Posterior cingulate gyrus (tissue), 11 donors: ENCODE measurements around the gene RAET1L.
"Not testable (repeated sequence)": the region's sequence is repeated elsewhere in the genome, so short reads cannot be mapped to it uniquely, and the experiment has no call there.

Experiments used
- DNase-seq, 10 donors: peaks; one replicate each; pipeline versions ENCODE4 v3.0.0 to v3.0.0-alpha.2; 2020 to 2021; ENCODE audit warnings: mixed read lengths in 3 of 10
- intact Hi-C: fragments of 100-400 bp; cut with DNase I; formaldehyde crosslinking; loops from one replicate; pipeline ENCODE4 v1.15.1; 2023

The RAET1L gene, protein sequence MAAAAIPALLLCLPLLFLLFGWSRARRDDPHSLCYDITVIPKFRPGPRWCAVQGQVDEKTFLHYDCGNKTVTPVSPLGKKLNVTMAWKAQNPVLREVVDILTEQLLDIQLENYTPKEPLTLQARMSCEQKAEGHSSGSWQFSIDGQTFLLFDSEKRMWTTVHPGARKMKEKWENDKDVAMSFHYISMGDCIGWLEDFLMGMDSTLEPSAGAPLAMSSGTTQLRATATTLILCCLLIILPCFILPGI

DNA sequence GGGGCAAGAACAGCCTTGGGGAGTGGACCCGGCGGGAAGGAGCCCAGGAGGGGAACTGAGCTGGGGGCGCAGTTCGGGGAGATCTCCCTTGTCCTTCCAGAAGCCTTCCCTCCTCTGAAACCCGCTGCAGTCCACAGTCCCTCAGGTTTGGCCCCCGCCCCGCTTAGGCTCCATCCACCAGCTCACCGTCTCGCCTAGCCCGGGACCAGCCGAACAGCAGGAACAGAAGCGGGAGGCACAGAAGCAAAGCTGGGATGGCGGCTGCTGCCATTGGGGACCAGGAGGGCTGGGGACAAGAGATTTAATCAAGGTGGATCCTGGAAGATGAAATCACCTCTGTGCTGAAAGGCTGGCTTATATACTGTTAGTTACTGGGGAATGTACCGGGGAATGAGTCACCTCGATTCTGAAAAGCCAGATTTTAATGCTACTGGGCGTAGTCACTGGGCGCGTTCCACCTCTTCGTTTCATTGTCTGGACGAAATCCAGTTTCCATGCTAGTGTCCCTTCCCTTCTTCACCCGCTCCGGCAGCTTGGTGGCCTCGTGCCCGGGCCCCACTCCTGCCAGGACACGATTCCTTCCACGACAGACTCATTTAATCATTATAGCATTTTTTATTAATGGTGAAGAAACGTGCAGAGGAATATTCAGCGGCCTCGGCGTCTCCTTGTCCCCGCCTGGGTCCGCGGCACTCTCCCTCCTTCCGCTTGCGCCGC is at the start of gene RAET1L:
TSS of gene RAET1L (minus strand) at position 332 of the 717 bp plus-strand sequence. CDS start at position 271, 61 bp downstream.
- intact Hi-C loops: no loop called here
- DNase-seq: peak in 1 of 10 donors; percentile 78

DNA sequence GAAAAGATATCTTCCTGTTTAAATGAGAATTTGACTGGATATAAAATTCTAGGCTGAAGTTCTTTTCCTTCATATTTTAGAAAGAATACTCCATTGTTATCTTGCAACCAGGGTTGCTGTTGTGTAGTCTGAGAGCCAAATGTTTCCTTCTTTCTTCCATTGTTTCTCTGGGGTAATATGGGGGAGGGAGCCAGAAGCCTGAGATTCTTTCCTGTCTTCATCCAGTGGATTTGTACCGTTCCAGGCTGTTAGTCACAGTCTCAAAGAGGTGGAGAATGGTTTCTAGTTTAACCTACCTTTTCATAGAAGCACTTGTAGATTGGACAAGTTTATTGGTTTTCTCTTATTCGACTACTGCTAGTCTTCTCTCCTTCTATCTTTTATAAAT is 49.7 kb upstream of the RAET1L start:
- peak in 1 of 10 donors; percentile 12 for DNase-seq
- intact Hi-C loops: no loop called here

DNA sequence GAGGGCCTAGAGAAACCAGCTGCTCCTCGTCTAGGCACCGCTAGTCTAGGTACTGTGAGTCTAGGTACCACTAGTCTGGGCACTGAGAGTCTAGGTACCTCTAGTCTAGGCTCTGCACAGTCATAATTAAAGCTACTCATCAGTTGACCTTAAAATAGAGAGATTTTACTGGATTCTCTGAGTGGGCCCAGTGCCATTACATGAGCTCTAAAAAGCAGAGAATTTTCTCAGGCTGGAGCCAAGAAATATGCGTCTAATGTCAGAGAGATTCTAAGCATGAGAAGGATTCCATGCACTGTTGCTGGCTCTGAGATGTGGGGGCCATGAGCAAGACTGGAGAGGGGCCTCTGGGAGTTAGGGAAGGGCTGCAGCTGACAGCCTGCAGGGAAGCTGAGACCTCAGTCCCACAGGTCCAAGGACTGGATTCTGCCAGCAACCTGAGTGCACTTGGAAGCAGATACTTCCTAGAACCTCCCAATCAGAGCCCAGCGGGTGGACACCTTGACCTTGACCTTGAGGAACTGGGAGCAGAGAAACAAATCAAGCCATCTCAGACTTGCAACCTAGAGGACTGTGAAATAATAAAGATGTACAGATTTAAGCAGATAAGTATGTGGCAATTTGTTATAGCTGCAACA is 49.2 kb upstream of the RAET1L start:
- peak in 1 of 10 donors; percentile 33 for DNase-seq
- intact Hi-C loops: not testable (repeated sequence)

DNA sequence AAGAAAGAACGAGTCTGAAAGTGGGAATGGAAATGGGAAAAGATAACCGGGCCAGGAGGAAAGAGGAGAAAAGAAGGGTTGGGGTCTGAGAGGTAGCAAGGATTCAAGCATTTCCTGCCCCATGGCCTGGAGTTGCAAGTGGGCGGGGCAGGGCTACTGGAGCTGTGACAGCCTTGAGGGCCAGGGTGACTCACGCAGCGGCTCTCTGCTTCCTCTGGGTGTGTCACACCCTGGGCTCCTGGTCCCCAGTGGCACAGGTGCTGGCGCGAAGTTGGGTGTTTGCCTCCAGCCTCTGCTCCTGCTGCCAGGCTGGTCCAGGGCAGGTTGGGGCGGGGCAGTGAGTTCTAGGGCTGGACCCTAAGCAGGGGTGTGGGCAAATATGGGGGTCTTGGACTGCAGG is 46.9 kb upstream of the RAET1L start:
- peak in 1 of 10 donors; percentile 67 for DNase-seq
- intact Hi-C loops: no loop called here

DNA sequence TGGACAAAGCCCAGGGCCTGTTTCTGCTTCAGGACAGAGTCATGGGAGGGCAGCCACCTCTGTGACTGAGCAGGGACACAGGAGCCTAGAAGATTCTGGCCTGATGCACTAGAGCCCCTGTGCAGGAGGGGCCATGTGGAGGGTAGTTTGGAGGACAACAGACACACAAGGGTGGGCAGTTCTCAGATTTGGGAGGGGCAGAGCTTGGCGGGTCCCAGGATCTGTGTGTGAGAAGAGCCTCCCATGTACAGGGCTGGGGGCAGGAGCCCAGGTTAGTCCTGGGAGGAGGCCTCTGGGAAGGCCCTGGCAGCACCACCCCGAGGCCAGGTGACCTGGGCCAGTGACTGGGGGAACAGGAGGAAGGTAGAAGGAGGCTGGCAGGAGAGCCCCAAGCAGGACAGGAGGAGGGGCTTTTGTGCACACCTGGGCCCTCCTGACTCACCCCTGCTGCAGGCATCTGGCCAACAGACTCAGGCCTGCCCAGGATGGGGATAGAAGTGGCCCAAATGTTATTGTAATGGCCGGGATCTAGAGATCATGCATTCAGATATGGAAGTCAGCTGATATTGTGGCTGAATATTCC is 45.0 kb upstream of the RAET1L start:
- intact Hi-C loops: no loop called here
- peak in 1 of 10 donors; percentile 52 for DNase-seq

DNA sequence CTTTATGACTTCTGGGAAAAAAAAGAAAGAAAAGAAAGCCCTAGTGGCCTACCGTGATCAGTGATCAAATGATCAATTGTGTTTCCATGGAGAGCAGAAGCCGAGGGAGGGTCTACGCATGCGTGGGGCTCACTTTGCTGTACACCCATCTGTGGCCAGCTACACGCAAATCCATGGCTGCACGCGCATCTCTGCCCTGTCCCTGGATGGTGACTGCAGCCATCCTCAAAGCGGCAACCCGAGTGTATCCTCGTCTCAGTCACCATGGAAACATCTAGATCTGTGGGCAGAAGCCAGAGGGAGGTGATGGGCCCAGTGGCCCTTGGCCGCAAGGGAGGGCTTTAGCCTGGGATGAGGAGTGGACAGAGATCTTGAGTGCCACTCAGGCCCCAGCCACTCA is 44.4 kb upstream of the RAET1L start:
- intact Hi-C loops: no loop called here
- DNase-seq: peak in 6 of 10 donors; percentile 48 to 94 (median 79)

DNA sequence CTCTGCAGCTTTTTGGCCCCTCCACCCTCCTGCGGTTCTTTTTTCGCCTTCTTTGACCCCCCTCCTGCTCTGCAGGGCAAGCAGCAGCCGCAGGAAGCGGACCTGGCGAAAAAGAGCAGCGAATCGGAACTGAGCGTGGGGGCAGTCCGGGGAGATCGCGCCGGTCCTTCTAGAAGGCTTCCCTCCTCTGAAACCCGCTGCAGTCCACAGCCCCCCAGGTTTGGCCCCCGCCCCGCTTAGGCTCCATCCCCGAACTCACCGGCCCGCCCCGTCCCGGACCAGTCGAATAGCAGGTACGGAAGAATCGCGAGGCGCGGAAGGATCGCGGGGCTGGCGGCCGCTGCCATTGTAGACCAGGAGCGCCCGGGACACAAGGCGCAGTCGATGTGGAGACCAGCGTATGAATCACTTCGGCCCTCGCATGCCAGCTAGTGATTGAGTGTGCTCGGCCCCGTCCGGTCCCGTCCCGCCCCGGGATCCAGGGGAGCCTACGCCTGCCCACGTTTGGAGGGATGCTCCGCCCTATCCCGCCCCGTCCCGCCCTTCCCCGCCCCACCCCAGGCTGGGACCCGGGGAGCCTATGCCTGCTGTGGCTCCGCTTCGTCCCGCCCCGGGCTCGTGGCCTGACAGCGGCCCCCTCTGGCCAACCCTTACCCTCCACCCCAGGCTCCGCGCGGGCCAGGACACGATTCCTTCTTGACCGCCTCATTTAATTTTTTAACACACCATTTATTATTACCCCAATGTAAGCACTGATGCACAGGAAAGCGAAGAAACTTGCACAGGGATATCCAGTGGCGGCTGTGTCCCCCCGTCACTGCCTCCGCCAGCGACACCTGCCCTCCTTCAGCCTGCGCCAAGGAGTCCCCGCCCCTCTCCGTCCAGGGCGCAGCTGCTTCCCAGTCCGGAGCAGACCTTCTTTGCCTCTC is 43.7 kb upstream of the RAET1L start, which contains the start of gene ULBP3:
TSS of gene ULBP3 (minus strand) at position 402 of the 929 bp plus-strand sequence. CDS start at position 347, 55 bp downstream.
- intact Hi-C loops: no loop called here
- peak; percentile 33 to 94 (median 68) for DNase-seq

DNA sequence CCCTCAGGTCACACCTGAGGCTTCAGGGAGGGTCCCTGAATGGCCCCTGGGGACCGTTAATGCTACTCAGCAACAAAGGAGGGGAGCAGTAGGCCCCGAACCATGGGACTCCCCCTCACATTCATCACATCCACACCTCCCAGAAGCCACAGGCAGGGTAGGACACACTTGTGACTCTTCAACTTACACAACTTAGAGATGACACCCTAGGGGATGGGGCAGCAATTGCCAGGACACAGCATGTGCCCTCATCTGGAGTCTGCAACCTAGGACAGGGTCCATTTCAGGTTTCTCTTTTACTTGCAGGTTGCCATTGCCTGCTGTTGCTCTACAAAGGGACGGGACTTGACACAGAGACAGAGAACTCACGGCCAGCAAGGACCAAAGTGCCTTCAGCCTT is 42.8 kb upstream of the RAET1L start:
- intact Hi-C loops: no loop called here
- DNase-seq: peak in 1 of 10 donors; percentile 22

DNA sequence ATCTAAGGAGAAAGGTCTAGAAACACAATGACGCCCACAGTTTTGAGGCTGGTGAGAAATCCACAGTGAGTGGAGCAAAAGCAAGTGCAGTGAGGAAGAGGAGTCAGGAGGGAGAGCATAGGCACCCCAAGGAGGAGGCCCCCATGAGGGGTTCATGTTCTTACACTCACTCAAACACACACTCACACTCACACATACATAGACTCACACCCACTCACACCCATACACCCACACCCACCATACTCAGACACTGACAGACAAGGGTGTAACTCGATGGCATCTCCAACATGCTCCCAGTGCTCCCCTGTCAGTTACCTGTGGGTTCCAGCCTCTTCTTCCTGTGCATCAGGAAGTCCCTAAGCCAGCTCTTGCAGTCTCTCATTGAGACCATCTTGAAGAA is 39.8 kb upstream of the RAET1L start:
- DNase-seq: no peak
- intact Hi-C loops: no loop called here

DNA sequence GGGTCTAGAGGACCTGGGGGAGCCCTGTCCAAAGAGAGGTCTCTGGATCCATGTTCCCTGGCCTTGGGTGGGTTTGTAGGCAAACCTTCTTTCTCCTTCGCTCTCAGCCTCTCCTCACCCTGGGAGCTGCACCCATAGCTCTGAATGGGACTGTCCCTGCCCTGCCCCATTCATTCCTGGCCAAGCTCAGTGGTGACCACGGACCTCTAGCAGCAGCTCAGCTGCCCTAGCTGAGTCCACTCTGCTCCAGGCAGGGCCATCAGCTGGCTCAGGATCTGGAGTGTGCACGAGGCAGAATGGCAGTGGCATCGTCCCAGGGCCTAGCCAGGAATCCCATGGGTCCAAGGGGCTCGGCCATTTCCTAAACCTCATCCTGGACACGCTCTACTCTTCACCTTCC is 38.3 kb upstream of the RAET1L start:
- no peak for DNase-seq
- intact Hi-C loops: no loop called here

DNA sequence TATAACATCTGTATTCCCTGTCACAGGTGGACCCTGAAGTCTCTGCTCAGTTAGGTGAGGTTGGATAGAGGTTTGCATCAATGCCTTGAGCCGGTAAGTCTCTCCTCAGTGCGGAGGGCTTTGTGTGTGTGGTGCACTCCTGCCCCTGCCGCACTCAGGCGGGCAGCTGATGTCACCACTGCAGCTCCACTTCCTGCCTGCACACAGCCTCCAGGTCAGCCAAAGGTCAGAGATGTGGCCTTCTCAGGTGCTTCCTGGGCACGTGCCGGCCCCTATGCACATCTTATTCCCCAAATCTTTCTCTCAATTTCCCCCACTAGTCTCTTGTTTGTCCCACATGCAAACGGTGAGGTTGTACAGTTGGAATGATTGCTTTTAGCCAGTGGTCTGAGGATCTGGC is 34.6 kb upstream of the RAET1L start:
- DNase-seq, intact Hi-C loops: not testable (repeated sequence)

DNA sequence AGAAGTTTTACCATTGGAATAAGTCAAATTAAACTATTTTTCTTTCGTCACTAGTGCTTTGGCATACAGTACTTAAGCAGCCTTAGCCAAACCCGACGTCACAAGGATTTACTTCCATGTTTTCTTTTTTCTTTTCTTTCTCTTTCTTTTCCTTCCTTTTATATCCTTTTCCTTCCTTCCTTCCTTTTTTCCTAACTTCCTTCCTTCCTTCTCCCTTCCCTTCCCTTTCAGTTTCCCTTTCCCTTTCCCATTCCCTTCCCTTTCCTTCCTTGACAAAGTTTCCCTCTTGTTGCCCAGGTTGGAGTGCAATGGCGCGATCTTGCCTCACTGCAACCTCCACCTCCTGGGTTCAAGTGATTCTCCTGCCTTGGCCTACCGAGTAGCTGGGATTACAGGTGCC is 33.7 kb upstream of the RAET1L start:
- intact Hi-C loops: no loop called here
- DNase-seq: no peak

DNA sequence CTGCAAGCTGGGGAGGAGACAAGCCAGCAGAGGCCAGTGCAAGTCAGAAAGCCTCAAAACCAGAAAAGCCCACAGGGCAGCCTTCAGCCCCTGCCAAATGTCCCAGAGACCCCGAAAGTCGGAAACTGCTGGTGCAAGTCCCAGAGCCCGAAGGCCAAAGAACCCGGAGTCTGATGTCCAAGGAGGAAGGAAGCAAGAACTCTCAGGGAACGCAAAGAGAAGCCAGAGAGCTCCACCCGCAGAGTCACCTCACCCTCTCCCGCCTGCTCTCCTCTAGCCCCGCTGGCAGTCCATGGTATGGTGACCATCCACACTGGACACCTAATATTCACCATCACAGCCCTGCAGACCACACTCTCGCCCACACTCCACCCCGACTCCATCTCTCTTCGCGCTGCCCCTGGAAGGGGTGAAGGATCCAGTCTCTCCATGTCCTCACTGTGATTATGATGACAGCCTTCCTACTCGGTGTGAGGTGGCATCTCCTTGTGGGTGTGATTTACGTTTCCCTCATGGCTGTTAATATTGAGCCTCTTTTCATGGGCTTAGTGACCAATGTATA is 33.0 kb upstream of the RAET1L start:
- intact Hi-C loops: no loop called here
- DNase-seq: peak in 1 of 10 donors; percentile 70

DNA sequence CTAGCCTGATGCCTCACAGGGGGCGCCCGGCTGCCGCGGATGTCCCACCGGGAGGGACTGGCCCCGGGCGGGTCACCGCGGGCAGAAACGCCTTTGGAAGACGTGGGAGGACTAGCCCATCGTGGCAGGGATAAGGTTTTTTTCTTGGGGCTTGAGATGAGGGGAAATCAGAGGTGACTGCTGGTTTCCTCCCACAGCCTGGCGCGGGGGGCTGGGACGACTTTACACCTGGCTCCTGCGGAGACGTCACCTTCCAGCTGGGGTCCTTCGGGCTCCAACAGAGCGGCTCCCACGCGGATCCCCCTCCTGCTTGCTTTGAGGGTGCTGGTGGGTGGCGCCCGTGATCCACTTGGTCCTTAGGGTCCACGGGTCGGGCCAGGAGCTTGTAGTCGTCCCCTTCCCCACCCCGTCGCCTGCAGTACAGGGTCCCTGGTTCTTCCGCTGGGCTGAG is 32.2 kb upstream of the RAET1L start:
- intact Hi-C loops: no loop called here
- peak in 1 of 10 donors; percentile 63 for DNase-seq

DNA sequence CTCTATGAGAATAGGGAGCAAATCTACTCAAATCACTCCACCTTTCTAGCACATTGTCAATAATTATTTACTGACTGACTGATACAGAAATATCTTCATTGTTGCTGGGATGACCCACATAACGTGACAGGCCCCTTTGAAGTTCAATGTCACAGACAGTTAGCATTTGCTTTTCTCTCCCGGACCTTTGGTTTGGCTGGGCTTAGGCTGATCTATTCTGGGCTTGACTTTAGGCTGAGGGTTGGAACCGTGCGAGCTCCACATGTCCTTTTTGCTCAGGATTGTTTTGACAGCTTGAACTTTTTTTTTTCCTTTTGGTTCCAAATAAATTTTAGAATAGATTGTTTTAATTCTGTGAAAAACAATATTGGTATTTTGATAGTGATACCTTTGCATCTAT is 31.6 kb upstream of the RAET1L start:
- intact Hi-C loops: no loop called here
- peak in 1 of 10 donors; percentile 10 for DNase-seq

DNA sequence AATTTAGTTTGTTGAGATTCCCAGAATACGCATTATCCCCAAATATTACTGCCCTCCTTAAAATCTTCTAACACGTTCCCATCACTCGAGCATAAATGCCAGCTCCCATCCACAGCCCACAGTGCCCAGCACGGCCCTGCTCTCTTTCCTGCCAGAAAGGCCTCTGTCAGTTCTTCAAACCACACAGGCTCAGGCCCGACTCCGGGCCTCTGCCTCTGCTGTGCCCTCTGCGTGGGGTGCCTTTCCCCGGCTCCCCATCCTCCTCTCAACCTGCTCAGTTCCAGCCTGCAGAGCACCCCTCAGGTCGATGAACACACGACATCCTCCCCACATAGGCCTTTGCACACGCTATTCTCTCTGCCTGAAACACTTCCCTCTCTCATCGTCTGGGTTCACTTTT is 30.8 kb upstream of the RAET1L start:
- intact Hi-C loops: no loop called here

DNA sequence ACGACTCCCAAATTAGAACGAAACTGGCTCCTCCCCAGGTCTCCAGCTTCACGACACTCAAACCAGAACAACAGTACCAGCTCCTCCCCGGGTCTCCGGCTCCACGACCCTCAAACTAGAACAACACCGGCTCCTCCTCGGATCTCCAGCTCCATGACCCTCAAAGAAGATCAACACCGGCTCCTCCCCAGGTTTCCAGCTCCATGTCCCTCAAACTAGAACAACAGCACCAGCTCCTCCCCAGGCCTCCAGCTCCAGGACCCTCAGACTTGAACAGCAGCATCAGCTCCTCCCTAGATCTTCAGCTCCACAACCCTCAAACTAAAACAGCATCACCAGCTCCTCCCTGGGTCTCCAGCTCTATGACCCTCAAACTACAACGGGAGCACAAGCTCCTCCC is 29.8 kb upstream of the RAET1L start:
- intact Hi-C loops: no loop called here
- DNase-seq: peak in 1 of 10 donors; percentile 9

More for the DNA sequence above, 30.8 kb upstream of the RAET1L start:
- peak in 1 of 10 donors; percentile 70 for DNase-seq

DNA sequence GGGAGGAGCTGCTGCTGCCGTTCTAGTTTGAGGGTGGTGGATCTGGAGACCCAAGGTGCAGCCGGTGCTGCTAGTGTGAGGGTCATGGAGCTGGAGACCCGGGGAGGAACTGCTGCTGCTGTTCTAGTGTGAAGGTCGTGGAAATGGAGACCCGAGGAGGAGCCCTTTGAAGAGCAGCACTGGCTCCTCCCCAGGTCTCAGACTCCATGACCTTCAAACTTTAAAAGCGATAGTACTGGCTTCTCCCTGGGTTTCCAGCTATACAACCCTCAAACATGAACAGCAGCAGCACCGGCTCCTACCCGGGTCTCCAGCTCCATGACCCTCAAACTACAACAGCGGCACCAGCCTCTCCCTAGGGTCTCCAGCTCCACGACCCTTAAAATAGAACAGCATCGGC is 28.1 kb upstream of the RAET1L start:
- DNase-seq: peak in 1 of 10 donors; percentile 39
- intact Hi-C loops: no loop called here

DNA sequence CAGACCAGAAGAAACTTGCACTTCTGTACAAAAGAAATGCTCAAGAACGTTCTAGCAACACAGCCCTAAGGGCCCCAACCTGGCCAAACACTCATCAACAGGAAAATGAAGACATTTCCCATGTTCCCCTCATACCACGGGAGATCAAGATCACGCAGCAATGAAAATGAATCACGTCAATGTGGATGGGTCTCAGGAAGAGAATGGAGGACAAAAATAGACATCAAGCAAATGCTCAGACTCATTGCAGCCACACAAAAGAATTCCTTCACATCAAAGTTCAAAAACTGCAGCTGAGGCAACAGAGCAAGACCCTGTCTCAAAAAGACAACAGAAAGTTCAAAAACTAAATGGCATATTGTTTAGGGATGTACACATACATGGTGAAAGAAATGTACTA is 25.5 kb upstream of the RAET1L start:
- DNase-seq: no peak
- intact Hi-C loops: no loop called here
